ENCODE results near the gene C9orf50.

Gene C9orf50

GRCh38 chr9:129562917-129563316, 58.0 kb downstream of the C9orf50 start:
- no peaks in the 10 kb centered on the region for H3K79me2 ChIP-seq (ENCODE audit: insufficient read depth, low read length)
- H3K9ac ChIP-seq (ENCODE audit: low read length) = no peak overlapping the region
- no peak for TF ChIP-seq EZH2phosphoT487 (conservative IDR thresholded peaks at IDR 0.05; ENCODE audit: low read length)
- no peak for TF ChIP-seq CTCF (IDR thresholded peaks at IDR 0.05; ENCODE audit: insufficient read depth, low read length, poor library complexity, severe bottlenecking)
- no peak overlapping the region for H2AFZ ChIP-seq (ENCODE audit: low read depth, low read length, severe bottlenecking)
- H3K9me3 ChIP-seq (ENCODE audit: insufficient read depth, low read length) = no peaks in the 10 kb centered on the region
- no peak overlapping the region for H3K27ac ChIP-seq (ENCODE audit: low read depth, low read length)
- H3K4me2 ChIP-seq (ENCODE audit: low read depth, low read length, poor library complexity, severe bottlenecking) = no peak overlapping the region
- no peak overlapping the region for H3K4me3 ChIP-seq (ENCODE audit: insufficient read depth, low read length, poor library complexity, severe bottlenecking)
- H3K9me2 ChIP-seq (replicated peaks; ENCODE audit: insufficient read depth, low read length) = no peaks in the 10 kb centered on the region
- H3K36me3 ChIP-seq (ENCODE audit: low read length) = no peaks in the 10 kb centered on the region
- no peaks in the 10 kb centered on the region for H3F3A ChIP-seq (ENCODE audit: insufficient read depth)
- no peaks in the 10 kb centered on the region for H4K20me1 ChIP-seq (ENCODE audit: low read depth, low read length)
- no peaks in the 10 kb centered on the region for H3K27me3 ChIP-seq (ENCODE audit: low read length)

GRCh38 chr9:129562514-129562913, 58.4 kb downstream of the C9orf50 start:
- Histone ChIP-seq H3K4me2 (ENCODE audit: low read depth, low read length, poor library complexity, severe bottlenecking) (no peak overlapping the region), H3K9me3 (ENCODE audit: insufficient read depth, low read length) (no peaks in the 10 kb centered on the region), H2AFZ (ENCODE audit: low read depth, low read length, severe bottlenecking) (no peak overlapping the region)

More at GRCh38 chr9:129562514-129562913, 58.4 kb downstream of the C9orf50 start:
- Histone ChIP-seq H3K9ac (ENCODE audit: low read length) (no peak overlapping the region), H3K4me3 (ENCODE audit: insufficient read depth, low read length, poor library complexity, severe bottlenecking) (no peak overlapping the region), H3K9me2 (replicated peaks; ENCODE audit: insufficient read depth, low read length) (no peaks in the 10 kb centered on the region), H3K79me2 (ENCODE audit: insufficient read depth, low read length) (no peaks in the 10 kb centered on the region), H3F3A (ENCODE audit: insufficient read depth) (no peaks in the 10 kb centered on the region), H3K27me3 (ENCODE audit: low read length) (no peaks in the 10 kb centered on the region), H3K36me3 (ENCODE audit: low read length) (no peaks in the 10 kb centered on the region), H3K27ac (ENCODE audit: low read depth, low read length) (no peak overlapping the region), H4K20me1 (ENCODE audit: low read depth, low read length) (no peaks in the 10 kb centered on the region)
- no peak for TF ChIP-seq EZH2phosphoT487 (conservative IDR thresholded peaks at IDR 0.05; ENCODE audit: low read length)
- no peak for TF ChIP-seq CTCF (IDR thresholded peaks at IDR 0.05; ENCODE audit: insufficient read depth, low read length, poor library complexity, severe bottlenecking)

All from SU-DHL-6 (cell line).